HG02852 (cell line): ENCODE results near the gene SYT3.
"Not testable (repeated sequence)": the region's sequence is repeated elsewhere in the genome, so short reads cannot be mapped to it uniquely, and the experiment has no call there.

Source experiments
- ATAC-seq: cut with Tn5 transposase; IDR thresholded peaks from one replicate; pipeline ENCODE4 v1.9.1; 2021; ENCODE audit warnings: mild to moderate bottlenecking, moderate library complexity; ENCODE audit not compliant: unreplicated experiment

SYT3 gene

GRCh38 chr19:50640368-50640767 is 687 bp upstream of the SYT3 start:
- ATAC-seq = no peak

- no peak for ATAC-seq
Observed at GRCh38 chr19:50638600-50638999, 1.1 kb downstream of the SYT3 start.

- ATAC-seq = no peak
Observed at GRCh38 chr19:50636317-50637085, 3.2 kb downstream of the SYT3 start.

- no peak for ATAC-seq
Observed at GRCh38 chr19:50633973-50634372, 5.7 kb downstream of the SYT3 start.

- no peak for ATAC-seq
Observed at GRCh38 chr19:50633359-50633758, 6.3 kb downstream of the SYT3 start.

GRCh38 chr19:50632151-50632835 is 7.4 kb downstream of the SYT3 start:
- ATAC-seq = no peak

- no peak for ATAC-seq
Observed at GRCh38 chr19:50629801-50630200, 9.9 kb downstream of the SYT3 start.

- ATAC-seq = no peak
Observed at GRCh38 chr19:50629194-50629593, 10.5 kb downstream of the SYT3 start.

GRCh38 chr19:50628551-50628950 is 11.1 kb downstream of the SYT3 start:
- ATAC-seq = no peak

GRCh38 chr19:50628146-50628545 is 11.5 kb downstream of the SYT3 start:
- no peak for ATAC-seq

GRCh38 chr19:50626795-50627194 is 12.9 kb downstream of the SYT3 start:
- no peak for ATAC-seq

- ATAC-seq = no peak
Observed at GRCh38 chr19:50626011-50626410, 13.7 kb downstream of the SYT3 start.

- no peak for ATAC-seq
Observed at GRCh38 chr19:50624949-50625600, 14.6 kb downstream of the SYT3 start.

GRCh38 chr19:50620394-50620906 is 19.2 kb downstream of the SYT3 start:
- ATAC-seq = not testable (repeated sequence)

GRCh38 chr19:50619184-50619583 is 20.5 kb downstream of the SYT3 start:
- not testable (repeated sequence) for ATAC-seq

- ATAC-seq = not testable (repeated sequence)
Observed at GRCh38 chr19:50618379-50618778, 21.3 kb downstream of the SYT3 start.

GRCh38 chr19:50612504-50613404 is 26.9 kb downstream of the SYT3 start:
- ATAC-seq = not testable (repeated sequence)

GRCh38 chr19:50607874-50608785 is 31.6 kb downstream of the SYT3 start:
- no peak for ATAC-seq

GRCh38 chr19:50607388-50607787 is 32.3 kb downstream of the SYT3 start:
- ATAC-seq = no peak
